RWPE2 (cell line): Measurements from ENCODE around the gene FUZ.

Experiments used
- ATAC-seq: fragments of 200-7000 bp; cut with Tn5 transposase; 3 replicates; pipeline ENCODE4 v1.9.1; 2021; ENCODE audit warnings: low read depth
- DNase-seq: peaks from one replicate; pipeline ENCODE4 v3.0.0-alpha.2; 2020; ENCODE audit warnings: low spot score
- H3K27ac ChIP-seq: fragments of 450-650 bp; 2 replicates; pipeline ENCODE4 v1.5.1; 2017; ENCODE audit warnings: mild to moderate bottlenecking; ENCODE audit not compliant: poor library complexity, severe bottlenecking
- H3K27me3 ChIP-seq: fragments of 250-450 bp; sonication (Bioruptor Pico); 2 replicates; pipeline ENCODE4 v1.5.1; 2021; ENCODE audit warnings: mild to moderate bottlenecking, moderate library complexity; ENCODE audit not compliant: insufficient read depth, poor library complexity, severe bottlenecking
- H3K36me3 ChIP-seq: fragments of 250-450 bp; sonication (Bioruptor Pico); 2 replicates; pipeline ENCODE4 v1.5.1; 2020; ENCODE audit warnings: low read depth, mild to moderate bottlenecking, moderate library complexity
- H3K4me1 ChIP-seq: fragments of 250-450 bp; sonication (Bioruptor Pico); 2 replicates; pipeline ENCODE4 v1.5.1; 2021; ENCODE audit warnings: mild to moderate bottlenecking, moderate library complexity; ENCODE audit not compliant: insufficient read depth, poor library complexity, severe bottlenecking
- H3K4me3 ChIP-seq: fragments of 250-450 bp; sonication (Bioruptor Pico); 2 replicates; pipeline ENCODE4 v1.5.1; 2021; ENCODE audit warnings: mild to moderate bottlenecking, moderate library complexity; ENCODE audit not compliant: severe bottlenecking
- H3K9me3 ChIP-seq: fragments of 250-450 bp; sonication (Bioruptor Pico); 2 replicates; pipeline ENCODE4 v1.5.1; 2021; ENCODE audit warnings: mild to moderate bottlenecking, moderate library complexity; ENCODE audit not compliant: severe bottlenecking
- TF ChIP-seq, protein P1 (sequence below): fragments of 450-650 bp; IDR thresholded peaks from one replicate; pipeline ENCODE4 v1.5.1; 2017; ENCODE audit warnings: mild to moderate bottlenecking, moderate library complexity; ENCODE audit not compliant: poor library complexity, severe bottlenecking

FUZ gene

DNA sequence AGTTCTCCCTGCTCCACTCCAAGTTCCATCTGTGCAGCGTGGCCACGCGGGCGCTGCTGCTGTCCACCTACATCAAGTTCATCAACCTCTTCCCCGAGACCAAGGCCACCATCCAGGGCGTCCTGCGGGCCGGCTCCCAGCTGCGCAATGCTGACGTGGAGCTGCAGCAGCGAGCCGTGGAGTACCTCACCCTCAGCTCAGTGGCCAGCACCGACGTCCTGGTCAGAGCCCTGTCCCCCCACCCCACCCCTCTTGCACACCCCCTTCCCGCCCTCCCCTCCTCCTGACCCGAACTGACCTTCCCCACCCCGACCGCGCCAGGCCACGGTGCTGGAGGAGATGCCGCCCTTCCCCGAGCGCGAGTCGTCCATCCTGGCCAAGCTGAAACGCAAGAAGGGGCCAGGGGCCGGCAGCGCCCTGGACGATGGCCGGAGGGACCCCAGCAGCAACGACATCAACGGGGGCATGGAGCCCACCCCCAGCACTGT lies 11.6 kb downstream of the FUZ start:
- Histone ChIP-seq H3K27ac (no peak overlapping the region), H3K9me3 (no peaks in the 10 kb centered on the region), H3K27me3 (no peaks in the 10 kb centered on the region), H3K4me1 (no peaks in the 10 kb centered on the region), H3K4me3 (no peak overlapping the region), H3K36me3 (peaks cover 66% of the 10 kb centered on the region)
- DNase-seq = peak; percentile 58
- no peak for ATAC-seq
- TF ChIP-seq, protein P1, sequence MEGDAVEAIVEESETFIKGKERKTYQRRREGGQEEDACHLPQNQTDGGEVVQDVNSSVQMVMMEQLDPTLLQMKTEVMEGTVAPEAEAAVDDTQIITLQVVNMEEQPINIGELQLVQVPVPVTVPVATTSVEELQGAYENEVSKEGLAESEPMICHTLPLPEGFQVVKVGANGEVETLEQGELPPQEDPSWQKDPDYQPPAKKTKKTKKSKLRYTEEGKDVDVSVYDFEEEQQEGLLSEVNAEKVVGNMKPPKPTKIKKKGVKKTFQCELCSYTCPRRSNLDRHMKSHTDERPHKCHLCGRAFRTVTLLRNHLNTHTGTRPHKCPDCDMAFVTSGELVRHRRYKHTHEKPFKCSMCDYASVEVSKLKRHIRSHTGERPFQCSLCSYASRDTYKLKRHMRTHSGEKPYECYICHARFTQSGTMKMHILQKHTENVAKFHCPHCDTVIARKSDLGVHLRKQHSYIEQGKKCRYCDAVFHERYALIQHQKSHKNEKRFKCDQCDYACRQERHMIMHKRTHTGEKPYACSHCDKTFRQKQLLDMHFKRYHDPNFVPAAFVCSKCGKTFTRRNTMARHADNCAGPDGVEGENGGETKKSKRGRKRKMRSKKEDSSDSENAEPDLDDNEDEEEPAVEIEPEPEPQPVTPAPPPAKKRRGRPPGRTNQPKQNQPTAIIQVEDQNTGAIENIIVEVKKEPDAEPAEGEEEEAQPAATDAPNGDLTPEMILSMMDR = no peak

DNA sequence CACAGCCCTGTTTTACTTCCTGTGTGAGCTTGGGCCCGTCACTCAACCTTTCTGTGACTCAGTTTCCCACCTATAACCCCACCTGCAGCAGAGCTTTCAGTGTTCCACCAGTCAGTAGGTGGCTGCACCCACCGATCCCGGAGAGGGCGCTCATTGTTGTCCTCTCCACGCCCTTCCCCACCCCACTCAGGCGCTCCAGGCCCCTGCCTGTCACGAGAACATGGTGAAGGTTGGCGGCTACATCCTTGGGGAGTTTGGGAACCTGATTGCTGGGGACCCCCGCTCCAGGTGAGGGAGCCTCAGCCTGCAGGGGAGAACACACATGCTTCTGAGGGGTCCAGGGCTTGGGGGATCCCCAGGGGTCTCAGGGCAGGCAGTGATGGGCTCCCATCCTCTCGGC lies 12.3 kb downstream of the FUZ start:
- peaks cover 70% of the 10 kb centered on the region for H3K36me3 ChIP-seq
- no peaks in the 10 kb centered on the region for H3K27me3 ChIP-seq
- no peak overlapping the region for H3K4me3 ChIP-seq
- DNase-seq (no peak), ATAC-seq (no peak)
- no peaks in the 10 kb centered on the region for H3K9me3 ChIP-seq
- no peaks in the 10 kb centered on the region for H3K4me1 ChIP-seq
- TF ChIP-seq, protein P1 = no peak
- no peak overlapping the region for H3K27ac ChIP-seq

GRCh38 chr19:49799798-49800376 lies 13.2 kb downstream of the FUZ start:
- TF ChIP-seq, protein P1 = no peak
- H3K4me3 ChIP-seq = no peak overlapping the region
- H3K36me3 ChIP-seq = peaks cover 70% of the 10 kb centered on the region
- no peaks in the 10 kb centered on the region for H3K4me1 ChIP-seq
- no peaks in the 10 kb centered on the region for H3K27me3 ChIP-seq
- H3K9me3 ChIP-seq = no peaks in the 10 kb centered on the region
- DNase-seq (no peak), ATAC-seq (no peak)
- H3K27ac ChIP-seq = no peak overlapping the region

- TF ChIP-seq, protein P1 = no peak
- Histone ChIP-seq H3K4me3 (no peak overlapping the region), H3K9me3 (no peaks in the 10 kb centered on the region), H3K27ac (no peak overlapping the region), H3K36me3 (peaks cover 66% of the 10 kb centered on the region), H3K27me3 (no peaks in the 10 kb centered on the region), H3K4me1 (no peaks in the 10 kb centered on the region)
- no peak for ATAC-seq
- no peak for DNase-seq
Measured at GRCh38 chr19:49799271-49799797, 13.8 kb downstream of the FUZ start.

- TF ChIP-seq, protein P1 = no peak
- H3K27me3 ChIP-seq = no peaks in the 10 kb centered on the region
- DNase-seq (no peak), ATAC-seq (no peak)
- peaks cover 61% of the 10 kb centered on the region for H3K36me3 ChIP-seq
- no peaks in the 10 kb centered on the region for H3K4me1 ChIP-seq
- no peak overlapping the region for H3K4me3 ChIP-seq
- H3K27ac ChIP-seq = no peak overlapping the region
- H3K9me3 ChIP-seq = no peaks in the 10 kb centered on the region
Measured at GRCh38 chr19:49798574-49798973, 14.5 kb downstream of the FUZ start.
